ENCODE data around the gene SLC25A36.

The SLC25A36 gene

DNA sequence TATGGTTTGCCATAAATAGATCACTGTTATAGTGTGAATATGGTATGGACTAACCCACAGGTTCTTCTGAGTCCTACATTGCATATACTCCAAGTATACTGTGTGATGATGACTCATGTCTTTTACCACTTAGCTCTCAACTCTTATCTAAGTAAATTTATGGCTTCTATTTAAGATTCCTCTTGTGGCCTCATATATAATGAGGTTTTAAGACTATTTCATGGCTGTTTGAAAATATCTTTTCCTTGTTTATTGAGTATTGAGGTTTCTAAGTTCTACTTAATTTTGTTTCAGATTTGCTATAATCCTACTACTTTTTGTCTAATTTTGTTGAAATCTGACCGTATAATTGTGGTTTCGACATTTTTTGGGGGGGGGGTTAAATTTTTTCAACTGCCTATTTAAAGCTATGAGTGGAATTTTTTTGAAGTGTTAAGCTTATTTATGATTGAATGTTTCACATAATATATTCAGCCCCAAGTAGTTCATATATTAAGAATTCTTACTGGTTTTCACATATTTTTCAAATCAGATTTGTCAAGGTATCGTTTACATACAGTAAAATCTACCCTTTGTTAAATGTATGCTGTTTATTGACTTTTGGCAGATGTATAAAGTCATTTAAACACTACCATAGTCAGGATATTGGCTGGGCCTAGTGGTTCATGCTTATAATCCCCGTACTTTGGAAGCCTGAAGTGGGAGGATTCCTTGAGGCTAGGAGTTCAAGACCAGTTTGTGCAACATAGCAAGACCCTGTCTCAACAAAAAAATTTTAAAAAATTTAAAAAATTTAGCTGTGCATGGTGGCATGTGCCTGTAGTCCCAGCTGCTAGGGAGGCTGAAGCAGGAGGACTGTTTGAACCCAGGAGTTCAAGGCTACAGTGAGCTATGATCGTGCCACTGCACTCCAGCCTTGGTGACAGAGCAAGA is 11.7 kb downstream of the SLC25A36 start:
- peaks cover 87% of the 10 kb centered on the region for H4K20me1 ChIP-seq (ENCODE audit: insufficient read depth, low read length)
- no peak overlapping the region for H3K4me2 ChIP-seq (ENCODE audit: low read length)
- no peaks in the 10 kb centered on the region for H3K4me1 ChIP-seq (ENCODE audit: low read length)
- TF ChIP-seq, protein P1, sequence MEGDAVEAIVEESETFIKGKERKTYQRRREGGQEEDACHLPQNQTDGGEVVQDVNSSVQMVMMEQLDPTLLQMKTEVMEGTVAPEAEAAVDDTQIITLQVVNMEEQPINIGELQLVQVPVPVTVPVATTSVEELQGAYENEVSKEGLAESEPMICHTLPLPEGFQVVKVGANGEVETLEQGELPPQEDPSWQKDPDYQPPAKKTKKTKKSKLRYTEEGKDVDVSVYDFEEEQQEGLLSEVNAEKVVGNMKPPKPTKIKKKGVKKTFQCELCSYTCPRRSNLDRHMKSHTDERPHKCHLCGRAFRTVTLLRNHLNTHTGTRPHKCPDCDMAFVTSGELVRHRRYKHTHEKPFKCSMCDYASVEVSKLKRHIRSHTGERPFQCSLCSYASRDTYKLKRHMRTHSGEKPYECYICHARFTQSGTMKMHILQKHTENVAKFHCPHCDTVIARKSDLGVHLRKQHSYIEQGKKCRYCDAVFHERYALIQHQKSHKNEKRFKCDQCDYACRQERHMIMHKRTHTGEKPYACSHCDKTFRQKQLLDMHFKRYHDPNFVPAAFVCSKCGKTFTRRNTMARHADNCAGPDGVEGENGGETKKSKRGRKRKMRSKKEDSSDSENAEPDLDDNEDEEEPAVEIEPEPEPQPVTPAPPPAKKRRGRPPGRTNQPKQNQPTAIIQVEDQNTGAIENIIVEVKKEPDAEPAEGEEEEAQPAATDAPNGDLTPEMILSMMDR (IDR thresholded peaks at IDR 0.05; ENCODE audit: low read depth, low read length) = no peak
- TF ChIP-seq EZH2phosphoT487 (IDR thresholded peaks at IDR 0.05; ENCODE audit: low read depth) = no peak
- no peak overlapping the region for H3K27ac ChIP-seq (ENCODE audit: low read length)
- H3K36me3 ChIP-seq (replicated peaks; ENCODE audit: low read depth, low read length) = peaks cover 13% of the 10 kb centered on the region
- H3K9ac ChIP-seq (ENCODE audit: low read length) = no peak overlapping the region
- H3K27me3 ChIP-seq (ENCODE audit: low read depth, low read length) = no peaks in the 10 kb centered on the region
- H3K4me3 ChIP-seq (ENCODE audit: low read length) = no peak overlapping the region
- no peak overlapping the region for H2AFZ ChIP-seq (ENCODE audit: low read depth, low read length)
- no peaks in the 10 kb centered on the region for H3K9me3 ChIP-seq (ENCODE audit: insufficient read depth, low read length)
- peaks cover 98% of the 10 kb centered on the region for H3K79me2 ChIP-seq (ENCODE audit: low read length)

GRCh38 chr3:140954576-140954975 is 12.9 kb downstream of the SLC25A36 start:
- H3K4me1 ChIP-seq (ENCODE audit: low read length) = no peaks in the 10 kb centered on the region
- no peaks in the 10 kb centered on the region for H3K27me3 ChIP-seq (ENCODE audit: low read depth, low read length)
- H3K79me2 ChIP-seq (ENCODE audit: low read length) = peaks cover 88% of the 10 kb centered on the region
- H3K9ac ChIP-seq (ENCODE audit: low read length) = no peak overlapping the region
- H2AFZ ChIP-seq (ENCODE audit: low read depth, low read length) = no peak overlapping the region
- H3K36me3 ChIP-seq (replicated peaks; ENCODE audit: low read depth, low read length) = peaks cover 8% of the 10 kb centered on the region
- TF ChIP-seq, protein P1 (IDR thresholded peaks at IDR 0.05; ENCODE audit: low read depth, low read length) = no peak
- TF ChIP-seq EZH2phosphoT487 (IDR thresholded peaks at IDR 0.05; ENCODE audit: low read depth) = no peak
- H3K4me2 ChIP-seq (ENCODE audit: low read length) = no peak overlapping the region
- H3K9me3 ChIP-seq (ENCODE audit: insufficient read depth, low read length) = no peaks in the 10 kb centered on the region
- no peak overlapping the region for H3K4me3 ChIP-seq (ENCODE audit: low read length)
- H4K20me1 ChIP-seq (ENCODE audit: insufficient read depth, low read length) = peaks cover 74% of the 10 kb centered on the region
- H3K27ac ChIP-seq (ENCODE audit: low read length) = no peak overlapping the region

DNA sequence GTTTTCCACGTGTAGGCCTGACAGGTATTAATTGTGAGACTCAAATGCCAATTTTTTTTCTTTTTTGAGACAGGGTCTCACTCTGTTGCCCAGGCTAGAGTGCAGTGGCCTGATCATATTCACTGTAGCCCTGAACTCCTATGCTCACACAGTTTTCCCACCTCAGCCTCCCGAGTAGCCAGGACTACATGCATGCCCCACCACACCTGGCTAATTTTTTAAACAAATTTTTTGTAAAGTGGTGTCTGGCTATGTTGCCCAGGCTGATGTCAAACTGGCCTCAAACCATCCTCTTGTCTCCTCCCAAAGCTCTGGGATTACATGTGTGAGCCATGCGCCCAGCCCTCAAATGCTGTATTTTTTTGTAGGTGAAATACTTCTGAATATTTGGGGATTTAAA is 14.0 kb downstream of the SLC25A36 start:
- Histone ChIP-seq H3K27me3 (ENCODE audit: low read depth, low read length) (no peaks in the 10 kb centered on the region), H3K4me3 (ENCODE audit: low read length) (no peak overlapping the region), H3K4me2 (ENCODE audit: low read length) (no peak overlapping the region), H2AFZ (ENCODE audit: low read depth, low read length) (no peak overlapping the region), H3K79me2 (ENCODE audit: low read length) (peaks cover 77% of the 10 kb centered on the region), H3K36me3 (replicated peaks; ENCODE audit: low read depth, low read length) (peaks cover 15% of the 10 kb centered on the region), H3K9ac (ENCODE audit: low read length) (no peak overlapping the region), H4K20me1 (ENCODE audit: insufficient read depth, low read length) (peaks cover 63% of the 10 kb centered on the region), H3K9me3 (ENCODE audit: insufficient read depth, low read length) (no peaks in the 10 kb centered on the region), H3K27ac (ENCODE audit: low read length) (no peak overlapping the region), H3K4me1 (ENCODE audit: low read length) (no peaks in the 10 kb centered on the region)
- TF ChIP-seq, protein P1 (IDR thresholded peaks at IDR 0.05; ENCODE audit: low read depth, low read length) = no peak
- TF ChIP-seq EZH2phosphoT487 (IDR thresholded peaks at IDR 0.05; ENCODE audit: low read depth) = no peak

- Histone ChIP-seq H3K79me2 (ENCODE audit: low read length) (peaks cover 71% of the 10 kb centered on the region), H3K4me2 (ENCODE audit: low read length) (no peak overlapping the region), H4K20me1 (ENCODE audit: insufficient read depth, low read length) (peaks cover 57% of the 10 kb centered on the region), H3K4me3 (ENCODE audit: low read length) (no peak overlapping the region), H3K27me3 (ENCODE audit: low read depth, low read length) (no peaks in the 10 kb centered on the region), H3K27ac (ENCODE audit: low read length) (no peak overlapping the region), H3K9ac (ENCODE audit: low read length) (no peak overlapping the region), H2AFZ (ENCODE audit: low read depth, low read length) (no peak overlapping the region), H3K9me3 (ENCODE audit: insufficient read depth, low read length) (no peaks in the 10 kb centered on the region), H3K36me3 (replicated peaks; ENCODE audit: low read depth, low read length) (peaks cover 18% of the 10 kb centered on the region), H3K4me1 (ENCODE audit: low read length) (no peaks in the 10 kb centered on the region)
- TF ChIP-seq, protein P1 (IDR thresholded peaks at IDR 0.05; ENCODE audit: low read depth, low read length) = no peak
These were observed 14.6 kb downstream of the SLC25A36 start for GRCh38 chr3:140956058-140956835.

Data from OCI-LY3 (cell line).